IPS-18c (cell line): ENCODE data around the gene COPB2.
"Not testable (repeated sequence)": the region's sequence is repeated elsewhere in the genome, so short reads cannot be mapped to it uniquely, and the experiment has no call there.

Source experiments
- H3K4me3 ChIP-seq: 2 replicates; pipeline ENCODE4 v1.7.0; 2013; ENCODE audit warnings: low read depth, mild to moderate bottlenecking, low read length, moderate library complexity; ENCODE audit not compliant: insufficient read depth
- H3K9me3 ChIP-seq: one replicate; pipeline ENCODE4 v1.6.1; 2013; ENCODE audit warnings: mild to moderate bottlenecking, low read length, moderate library complexity; ENCODE audit not compliant: control insufficient read depth, insufficient read depth

The COPB2 gene

GRCh38 chr3:139389552-139390368, at the start of gene COPB2:
TSS of gene COPB2 (minus strand) at chr3:139389647. CDS start at chr3:139389550, 97 bp downstream.
- Histone ChIP-seq H3K4me3 (peak within 1 kb of the TSS; percentile 93), H3K9me3 (no peaks in the 10 kb centered on the region)

GRCh38 chr3:139434764-139435307, 45.4 kb upstream of the COPB2 start:
- peaks cover 2% of the 10 kb centered on the region for H3K9me3 ChIP-seq

GRCh38 chr3:139434228-139434627, 44.8 kb upstream of the COPB2 start:
- H3K4me3 ChIP-seq, result no peak overlapping the region
- peaks cover 2% of the 10 kb centered on the region for H3K9me3 ChIP-seq

More at GRCh38 chr3:139434764-139435307, 45.4 kb upstream of the COPB2 start:
- no peak overlapping the region for H3K4me3 ChIP-seq

- Histone ChIP-seq H3K9me3 (peaks cover 2% of the 10 kb centered on the region), H3K4me3 (no peak overlapping the region)
Observed at GRCh38 chr3:139433089-139433488, 43.6 kb upstream of the COPB2 start.

GRCh38 chr3:139430493-139430892, 41.0 kb upstream of the COPB2 start:
- peaks cover 2% of the 10 kb centered on the region for H3K9me3 ChIP-seq
- H3K4me3 ChIP-seq, result no peak overlapping the region

GRCh38 chr3:139427283-139428060, 38.0 kb upstream of the COPB2 start:
- no peaks in the 10 kb centered on the region for H3K9me3 ChIP-seq
- H3K4me3 ChIP-seq, result no peak overlapping the region

- H3K9me3 ChIP-seq, result no peaks in the 10 kb centered on the region
- no peak overlapping the region for H3K4me3 ChIP-seq
Observed at GRCh38 chr3:139425745-139426400, 36.4 kb upstream of the COPB2 start.

GRCh38 chr3:139423232-139423631, 33.8 kb upstream of the COPB2 start:
- Histone ChIP-seq H3K4me3 (no peak overlapping the region), H3K9me3 (no peaks in the 10 kb centered on the region)

- H3K4me3 ChIP-seq, result no peak overlapping the region
- no peaks in the 10 kb centered on the region for H3K9me3 ChIP-seq
Observed at GRCh38 chr3:139421460-139421859, 32.0 kb upstream of the COPB2 start.

- H3K9me3 ChIP-seq, result no peaks in the 10 kb centered on the region
Observed at GRCh38 chr3:139421040-139421439, 31.6 kb upstream of the COPB2 start.

GRCh38 chr3:139418144-139418543, 28.7 kb upstream of the COPB2 start:
- H3K4me3 ChIP-seq, result no peak overlapping the region
- H3K9me3 ChIP-seq, result peaks cover 2% of the 10 kb centered on the region

More at GRCh38 chr3:139421040-139421439, 31.6 kb upstream of the COPB2 start:
- no peak overlapping the region for H3K4me3 ChIP-seq

- Histone ChIP-seq H3K9me3 (peaks cover 2% of the 10 kb centered on the region), H3K4me3 (no peak overlapping the region)
Observed at GRCh38 chr3:139416275-139416674, 26.8 kb upstream of the COPB2 start.

- Histone ChIP-seq H3K4me3 (no peak overlapping the region; the same call in 1 of the 2 replicates), H3K9me3 (peaks cover 2% of the 10 kb centered on the region)
Observed at GRCh38 chr3:139414608-139415224, 25.3 kb upstream of the COPB2 start.

- not testable (repeated sequence) for H3K4me3 ChIP-seq
Observed at GRCh38 chr3:139412891-139413290, 23.4 kb upstream of the COPB2 start.

GRCh38 chr3:139401155-139401554, 11.7 kb upstream of the COPB2 start:
- H3K9me3 ChIP-seq, H3K4me3 ChIP-seq: not testable (repeated sequence)

More at GRCh38 chr3:139412891-139413290, 23.4 kb upstream of the COPB2 start:
- not testable (repeated sequence) for H3K9me3 ChIP-seq

GRCh38 chr3:139396707-139397106, 7.3 kb upstream of the COPB2 start:
- no peaks in the 10 kb centered on the region for H3K9me3 ChIP-seq
- no peak overlapping the region for H3K4me3 ChIP-seq

- Histone ChIP-seq H3K4me3 (no peak overlapping the region), H3K9me3 (no peaks in the 10 kb centered on the region)
Observed at GRCh38 chr3:139394116-139394515, 4.7 kb upstream of the COPB2 start.
